Testis (tissue), 2 donors: ENCODE data around the gene TMEM43.

ENCODE experiments used
- CTCF ChIP-seq, 3 experiments: fragments of 450-650 bp in 2 of 3; fragments of 200-600 bp in 1 of 3; sonication (generic) in 1 of 3; IDR thresholded peaks; one replicate each; pipeline ENCODE4 v1.5.1; 2016 to 2019; ENCODE audit warnings: antibody characterized with exemption in 3 of 3, mild to moderate bottlenecking in 2 of 3, moderate library complexity in 1 of 3
- POLR2A ChIP-seq: fragments of 450-650 bp; IDR thresholded peaks from one replicate; pipeline ENCODE4 v1.6.1; 2017; ENCODE audit warnings: antibody characterized with exemption, mild to moderate bottlenecking, moderate library complexity

GRCh38 chr3:14170531-14171159, 45.8 kb downstream of the TMEM43 start:
- TF ChIP-seq CTCF (IDR thresholded peaks at IDR 0.05) (no peak), POLR2A (no peak)
